Activated CD4-positive, alpha-beta T cell treated with anti-CD3 and anti-CD28 coated beads for 1 hour (primary cell): Measurements from ENCODE around the gene PLCB3.

Source experiments
- DNase-seq: peaks from one replicate; pipeline ENCODE4 v3.0.0-alpha.2; 2020

PLCB3 gene

GRCh38 chr11:64290352-64291261, 39.3 kb downstream of the PLCB3 start:
- no peak for DNase-seq

- DNase-seq = no peak
Measured at GRCh38 chr11:64291262-64291751, 40.0 kb downstream of the PLCB3 start, which contains the start of gene KCNK4. KCNK4 (plus strand) TSS chr11:64291302; CDS start chr11:64293019, 1,717 bp downstream.

DNA sequence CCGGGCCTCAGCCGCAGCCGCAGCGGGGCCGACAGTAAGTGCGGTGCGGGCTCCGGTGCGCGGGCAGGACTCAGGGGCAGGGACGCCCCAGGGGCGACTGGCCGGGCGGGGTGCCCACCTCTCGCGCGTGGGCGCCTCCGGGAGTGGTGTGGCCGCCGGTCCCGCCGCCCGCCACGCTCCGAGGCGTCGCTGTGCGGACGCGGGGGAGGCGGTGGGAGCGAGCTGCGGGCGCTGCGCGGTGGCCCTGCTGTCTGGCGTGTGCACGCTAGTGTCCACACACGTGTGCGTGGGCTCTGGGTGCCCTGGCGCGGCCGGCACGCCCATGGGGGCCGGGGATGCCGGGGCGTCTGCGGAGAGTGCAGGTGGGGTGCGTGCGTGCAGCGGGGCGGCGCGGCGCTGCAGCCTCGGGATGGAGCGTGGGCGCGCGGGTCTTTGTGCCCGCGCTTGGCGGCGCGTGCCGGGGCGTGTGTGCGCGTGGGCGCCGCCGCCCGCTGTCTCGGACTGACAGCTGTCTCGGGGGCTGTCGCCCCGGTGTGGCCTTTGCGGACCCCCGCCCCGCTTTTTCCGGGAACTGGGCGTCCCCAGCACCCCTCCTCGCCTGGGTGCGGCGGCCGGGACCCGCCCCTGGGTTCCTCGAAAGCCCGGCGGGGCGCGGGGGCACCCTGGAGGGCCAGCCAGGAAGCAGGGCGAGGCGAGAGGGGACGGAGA, 40.6 kb downstream of the PLCB3 start:
- DNase-seq = no peak

GRCh38 chr11:64292460-64293254, 41.3 kb downstream of the PLCB3 start:
- DNase-seq = no peak

- no peak for DNase-seq
Measured at GRCh38 chr11:64294774-64295173, 43.4 kb downstream of the PLCB3 start.

DNA sequence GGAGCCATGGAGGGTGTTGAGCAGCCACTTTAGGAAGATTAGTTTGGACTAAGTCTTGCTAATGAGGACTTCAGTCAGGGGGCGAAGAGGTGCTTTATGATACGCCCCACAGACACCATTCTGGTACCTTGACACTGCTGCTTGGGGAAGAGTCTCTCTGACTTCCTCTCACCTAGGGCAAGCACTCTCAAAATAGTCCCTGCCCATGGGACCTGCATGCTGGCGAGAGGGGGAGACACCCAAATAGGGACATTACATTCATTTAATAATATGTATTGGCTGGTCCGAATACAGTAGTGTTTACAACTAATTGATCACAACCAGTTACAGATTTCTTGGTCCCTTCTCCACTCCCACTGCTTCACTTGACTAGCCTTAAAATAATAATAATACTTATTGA, 44.4 kb downstream of the PLCB3 start:
- DNase-seq = no peak

- no peak for DNase-seq
Measured at GRCh38 chr11:64296236-64296635, 44.9 kb downstream of the PLCB3 start.

GRCh38 chr11:64296830-64297698, 45.7 kb downstream of the PLCB3 start:
- DNase-seq = no peak

DNA sequence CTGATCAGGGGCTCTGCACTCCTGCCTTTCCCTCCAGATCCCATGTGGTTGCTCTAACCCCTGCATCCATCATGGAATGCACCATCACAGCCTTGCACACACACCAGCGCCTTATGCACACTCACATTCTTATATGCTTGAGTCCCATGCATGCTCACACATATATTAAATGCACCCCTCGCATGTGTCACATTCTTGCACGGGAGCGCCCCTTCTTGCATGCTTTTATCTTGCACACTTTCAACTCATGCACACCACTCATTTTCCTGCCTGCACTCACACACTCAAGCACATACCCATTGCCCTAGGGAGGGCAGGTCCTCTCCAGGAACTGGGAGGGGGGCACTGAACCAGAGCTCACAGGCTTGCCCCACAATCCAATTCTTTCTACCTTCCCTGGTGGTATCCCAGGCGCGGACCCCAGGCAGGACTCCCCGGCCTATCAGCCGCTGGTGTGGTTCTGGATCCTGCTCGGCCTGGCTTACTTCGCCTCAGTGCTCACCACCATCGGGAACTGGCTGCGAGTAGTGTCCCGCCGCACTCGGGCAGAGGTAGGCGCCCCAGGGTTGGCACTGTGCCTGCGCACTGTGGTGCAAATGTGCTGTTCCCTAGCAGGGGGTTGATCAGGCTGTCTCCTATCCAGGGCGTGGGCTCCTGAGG, 46.5 kb downstream of the PLCB3 start:
- DNase-seq = no peak

DNA sequence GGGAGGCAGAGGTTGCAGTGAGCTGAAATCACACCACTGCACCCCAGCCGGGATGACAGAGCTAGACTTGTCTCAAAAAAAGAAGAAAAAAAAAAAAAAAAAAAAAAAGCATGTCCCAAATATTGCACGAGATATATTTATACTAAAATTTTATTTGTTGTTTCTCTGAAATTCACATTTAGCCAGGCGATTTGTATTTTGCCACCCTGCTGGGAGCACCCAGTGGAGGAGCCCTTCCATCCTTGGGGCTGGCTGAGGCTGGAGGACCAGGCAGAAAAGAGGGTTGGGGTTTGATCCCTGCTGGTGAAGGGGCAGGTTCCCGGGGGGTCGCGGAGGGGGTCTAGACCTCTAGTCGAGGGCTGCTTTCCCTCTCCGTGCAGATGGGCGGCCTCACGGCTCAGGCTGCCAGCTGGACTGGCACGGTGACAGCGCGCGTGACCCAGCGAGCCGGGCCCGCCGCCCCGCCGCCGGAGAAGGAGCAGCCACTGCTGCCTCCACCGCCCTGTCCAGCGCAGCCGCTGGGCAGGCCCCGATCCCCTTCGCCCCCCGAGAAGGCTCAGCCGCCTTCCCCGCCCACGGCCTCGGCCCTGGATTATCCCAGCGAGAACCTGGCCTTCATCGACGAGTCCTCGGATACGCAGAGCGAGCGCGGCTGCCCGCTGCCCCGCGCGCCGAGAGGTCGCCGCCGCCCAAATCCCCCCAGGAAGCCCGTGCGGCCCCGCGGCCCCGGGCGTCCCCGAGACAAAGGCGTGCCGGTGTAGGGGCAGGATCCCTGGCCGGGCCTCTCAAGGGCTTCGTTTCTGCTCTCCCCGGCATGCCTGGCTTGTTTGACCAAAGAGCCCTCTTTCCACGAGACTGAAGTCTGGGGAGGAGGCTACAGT, 47.9 kb downstream of the PLCB3 start:
- no peak for DNase-seq

DNA sequence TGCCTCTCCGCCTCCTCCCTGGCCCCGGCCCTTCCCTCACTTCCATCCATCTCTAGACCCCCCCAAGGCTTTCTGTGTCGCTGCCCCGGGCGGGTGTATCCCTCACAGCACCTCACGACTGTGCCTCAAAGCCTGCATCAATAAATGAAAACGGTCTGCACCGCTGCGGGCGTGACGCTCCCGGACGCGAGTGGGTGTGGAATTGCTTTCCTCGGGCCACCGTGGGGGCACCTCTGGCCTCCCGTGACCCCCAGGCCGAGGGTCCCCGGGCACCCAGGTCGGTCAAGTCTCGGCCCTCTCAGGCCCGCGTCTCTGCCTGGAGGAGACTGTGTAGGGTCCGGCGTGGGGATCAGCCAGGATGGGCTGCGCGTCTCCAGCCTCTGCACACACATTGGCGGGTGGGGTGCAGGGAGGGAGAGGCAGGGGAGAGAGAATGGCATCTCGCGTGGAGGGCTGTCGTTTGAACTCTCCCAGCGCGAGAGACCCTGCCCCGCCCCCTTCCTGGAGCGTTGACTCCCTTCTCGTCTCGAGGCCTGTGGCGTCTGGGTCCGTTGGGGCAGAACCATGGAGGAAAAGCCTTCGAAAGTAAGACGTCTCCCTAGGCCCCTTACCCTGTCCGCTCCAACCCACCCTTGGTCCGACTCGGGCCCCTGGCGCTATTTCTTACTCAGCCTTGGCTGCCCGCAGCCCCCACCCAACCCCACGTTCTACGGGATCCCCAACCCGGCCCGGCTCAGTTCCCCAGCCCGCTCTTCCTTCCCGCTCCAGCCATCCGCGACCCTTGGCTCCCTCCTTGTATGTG, 48.7 kb downstream of the PLCB3 start, which contains the start of gene CATSPERZ:
Gene CATSPERZ (plus strand): TSS at position 512 of the 802 bp plus-strand sequence. CDS start 53 bp downstream, at position 565.
- DNase-seq = no peak

GRCh38 chr11:64303109-64304031, 52.0 kb downstream of the PLCB3 start:
- DNase-seq = no peak

DNA sequence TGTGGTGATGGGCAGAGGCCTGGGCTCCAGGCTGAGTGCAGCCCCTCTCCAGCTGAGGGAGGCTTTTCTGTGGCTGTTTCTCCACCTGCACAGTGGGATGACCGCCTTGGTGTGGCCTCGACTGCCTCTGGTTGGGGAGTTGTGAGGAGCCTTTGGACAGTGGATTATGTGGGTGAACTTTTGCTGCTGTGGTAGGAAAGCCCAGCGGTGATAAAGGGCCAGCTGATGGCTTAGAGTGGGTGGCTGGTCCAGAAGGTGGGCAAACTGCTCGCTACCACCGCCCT, 52.6 kb downstream of the PLCB3 start:
- no peak for DNase-seq

DNA sequence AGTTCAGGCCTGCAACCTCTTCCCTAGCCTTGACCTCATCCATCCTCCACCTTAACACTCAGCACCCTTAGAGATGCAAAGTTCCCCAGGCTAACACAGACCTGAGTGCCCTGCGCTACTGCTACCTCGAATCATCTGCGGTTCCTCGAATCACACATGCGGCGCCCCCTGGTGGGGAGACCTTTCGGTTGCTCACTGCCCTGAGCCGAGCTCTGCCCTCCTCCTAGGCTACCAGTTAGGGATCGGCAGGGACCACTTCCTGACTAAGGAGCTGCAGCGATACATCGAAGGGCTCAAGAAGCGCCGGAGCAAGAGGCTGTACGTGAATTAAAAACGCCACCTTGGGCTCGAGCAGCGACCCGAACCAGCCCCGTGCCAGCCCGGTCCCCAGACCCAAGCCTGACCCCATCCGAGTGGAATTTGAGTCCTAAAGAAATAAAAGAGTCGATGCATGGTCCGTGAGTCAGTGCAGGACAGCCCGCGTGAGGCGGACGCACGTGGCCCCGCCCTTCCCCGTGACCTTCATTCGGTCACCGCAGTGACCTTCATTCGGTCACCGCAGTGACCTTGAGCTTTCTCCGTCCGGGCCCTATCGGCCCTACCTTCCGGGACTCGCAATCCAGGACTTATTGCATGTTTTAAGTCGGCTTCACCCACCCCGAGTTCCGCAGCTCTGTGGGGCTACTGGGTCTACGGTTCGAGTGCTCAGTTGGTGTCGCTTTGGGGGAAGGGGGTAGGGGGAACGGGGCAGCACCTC, 53.2 kb downstream of the PLCB3 start:
- peak; percentile 86 for DNase-seq

- DNase-seq = peak; percentile 100
Measured at GRCh38 chr11:64305075-64305690, 53.9 kb downstream of the PLCB3 start, which contains the start of gene ESRRA. ESRRA (plus strand) TSS chr11:64305524; CDS start chr11:64307180, 1,656 bp downstream.

DNA sequence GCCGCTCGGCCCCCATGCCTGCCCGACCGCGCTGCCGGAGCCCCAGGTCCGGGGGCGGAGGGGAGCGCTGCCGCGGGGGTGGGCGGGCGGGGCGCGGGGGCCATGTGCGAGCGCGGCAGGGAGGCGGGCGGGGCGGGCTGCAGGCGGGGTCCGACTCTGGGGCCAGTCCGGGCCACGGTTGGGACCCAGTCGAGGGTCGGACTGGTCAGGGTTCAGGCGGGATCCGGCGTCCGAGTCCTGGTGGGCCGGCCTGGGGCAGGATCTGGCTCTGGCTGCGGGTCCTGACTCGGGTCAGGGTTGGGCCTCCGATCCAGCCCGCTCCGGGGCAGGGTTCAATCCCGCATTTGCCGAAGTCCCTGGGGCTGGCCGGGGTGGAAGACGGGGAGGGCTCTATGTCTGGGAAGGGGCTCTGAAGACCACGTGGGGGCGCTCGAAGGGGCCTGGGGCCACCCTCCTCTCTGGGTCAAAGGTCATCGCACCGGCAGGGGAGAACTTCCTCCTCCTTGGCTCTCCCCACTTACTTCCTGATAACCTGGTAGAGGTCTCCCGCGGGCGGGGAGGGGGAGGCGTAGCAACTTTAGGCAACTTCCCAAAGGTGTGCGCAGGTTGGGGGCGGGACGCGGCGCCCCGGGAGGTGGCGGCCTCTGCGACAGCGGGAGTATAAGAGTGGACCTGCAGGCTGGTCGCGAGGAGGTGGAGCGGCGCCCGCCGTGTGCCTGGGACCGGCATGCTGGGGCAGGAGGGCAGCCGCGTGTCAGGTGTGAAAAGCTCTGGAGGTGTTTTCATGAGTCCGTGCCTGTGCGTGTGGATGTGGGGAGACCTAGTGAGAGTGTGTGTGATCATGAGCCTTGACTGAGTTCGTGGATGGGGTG, 54.6 kb downstream of the PLCB3 start:
- DNase-seq = peak; percentile 63
